CD4-positive, alpha-beta T cell treated with Interleukin-15 for 4 hours (primary cell): Measurements from ENCODE around the gene GDPD5.
A peak's percentile ranks its signal among the peaks of the same experiment; 100 is the strongest.

Experiments
- DNase-seq: peaks from one replicate; pipeline ENCODE4 v3.0.0-alpha.2; 2020; ENCODE audit warnings: low spot score

The GDPD5 gene

GRCh38 chr11:75399344-75400145, 126.2 kb downstream of the GDPD5 start, which contains the start of gene RPS3:
Gene RPS3 (plus strand): TSS chr11:75399518. CDS start chr11:75399548, 30 bp downstream.
- peak; percentile 86 for DNase-seq

GRCh38 chr11:75398906-75399305, 126.8 kb downstream of the GDPD5 start:
- no peak for DNase-seq

GRCh38 chr11:75394085-75394840, 131.5 kb downstream of the GDPD5 start:
- DNase-seq: no peak

- DNase-seq: no peak
Observed at GRCh38 chr11:75389925-75390324, 135.8 kb downstream of the GDPD5 start.

GRCh38 chr11:75389276-75389605, 136.5 kb downstream of the GDPD5 start:
- no peak for DNase-seq

GRCh38 chr11:75388386-75389275, 137.1 kb downstream of the GDPD5 start:
- DNase-seq: peak; percentile 82

- DNase-seq: no peak
Observed at GRCh38 chr11:75387736-75388294, 137.9 kb downstream of the GDPD5 start.

- no peak for DNase-seq
Observed at GRCh38 chr11:75386942-75387630, 138.7 kb downstream of the GDPD5 start.
